MM.1S (cell line): Measurements from ENCODE around the gene LRRC10B.

Experiments used
- DNase-seq: peaks from one replicate; pipeline ENCODE4 v3.0.0-alpha.2; 2015
- H2AFZ ChIP-seq: fragments of 300-600 bp; sonication (generic); 2 replicates; pipeline ENCODE4 v1.6.0; 2016; ENCODE audit warnings: antibody characterized with exemption, low read length
- H3F3A ChIP-seq: fragments of 300-600 bp; sonication (generic); 2 replicates; pipeline ENCODE4 v1.6.1; 2016; ENCODE audit warnings: mild to moderate bottlenecking, antibody characterized with exemption, low read length, moderate library complexity, mixed read lengths; ENCODE audit not compliant: insufficient read depth
- H3K27ac ChIP-seq: fragments of 300-600 bp; sonication (generic); 2 replicates; pipeline ENCODE4 v1.5.1; 2016; ENCODE audit warnings: mild to moderate bottlenecking, low read length
- H3K27me3 ChIP-seq: fragments of 300-600 bp; sonication (generic); replicated peaks from 2 replicates; pipeline ENCODE4 v1.6.0; 2016; ENCODE audit warnings: low read length; ENCODE audit not compliant: insufficient read depth
- H3K36me3 ChIP-seq: fragments of 300-600 bp; sonication (generic); replicated peaks from 2 replicates; pipeline ENCODE4 v1.6.1; 2016; ENCODE audit warnings: mild to moderate bottlenecking, low read length, mixed read lengths; ENCODE audit not compliant: insufficient read depth
- H3K4me1 ChIP-seq: fragments of 300-600 bp; sonication (generic); 2 replicates; pipeline ENCODE4 v1.6.1; 2016; ENCODE audit warnings: low read length, mixed read lengths
- H3K4me2 ChIP-seq: fragments of 300-600 bp; sonication (generic); 2 replicates; pipeline ENCODE4 v1.6.0; 2016; ENCODE audit warnings: low read depth, low read length
- H3K4me3 ChIP-seq: fragments of 300-600 bp; sonication (generic); 2 replicates; pipeline ENCODE4 v1.5.1; 2016; ENCODE audit warnings: low read length, mixed read lengths
- H3K79me2 ChIP-seq: fragments of 300-600 bp; sonication (generic); 2 replicates; pipeline ENCODE4 v1.6.1; 2016; ENCODE audit warnings: mixed run types, low read length, mixed read lengths
- H3K9ac ChIP-seq: fragments of 300-600 bp; sonication (generic); 2 replicates; pipeline ENCODE4 v1.6.1; 2016; ENCODE audit warnings: low read length, mixed read lengths
- H3K9me2 ChIP-seq: fragments of 300-600 bp; sonication (generic); replicated peaks from 2 replicates; pipeline ENCODE4 v1.6.1; 2016; ENCODE audit warnings: mild to moderate bottlenecking, low read length, mixed read lengths; ENCODE audit not compliant: insufficient read depth
- H3K9me3 ChIP-seq: fragments of 300-600 bp; sonication (generic); replicated peaks from 2 replicates; pipeline ENCODE4 v1.6.1; 2016; ENCODE audit warnings: mild to moderate bottlenecking, low read length, mixed read lengths; ENCODE audit not compliant: insufficient read depth
- H4K20me1 ChIP-seq: fragments of 300-600 bp; sonication (generic); 2 replicates; pipeline ENCODE4 v1.6.1; 2016; ENCODE audit warnings: mild to moderate bottlenecking, low read length, moderate library complexity, mixed read lengths; ENCODE audit not compliant: insufficient read depth
- EZH2 ChIP-seq: fragments of 300-600 bp; sonication (generic); optimal IDR thresholded peaks from 2 replicates; pipeline ENCODE3; 2017; ENCODE audit warnings: low read depth, mild to moderate bottlenecking, antibody characterized with exemption, low read length, mixed read lengths
- EZH2phosphoT487 ChIP-seq: fragments of 300-600 bp; sonication (generic); IDR thresholded peaks from 2 replicates; pipeline ENCODE4 v1.6.1; 2018; ENCODE audit warnings: antibody characterized with exemption, low read length
- TF ChIP-seq, protein P1 (sequence below): fragments of 300-600 bp; sonication (generic); IDR thresholded peaks from 2 replicates; pipeline ENCODE4 v1.5.1; 2016; ENCODE audit warnings: antibody characterized with exemption, low read length, mixed read lengths

The LRRC10B gene

GRCh38 chr11:61549177-61549576, 40.6 kb downstream of the LRRC10B start:
- no peaks in the 10 kb centered on the region for H3K9me2 ChIP-seq
- H3K27me3 ChIP-seq: peaks cover 96% of the 10 kb centered on the region
- no peaks in the 10 kb centered on the region for H4K20me1 ChIP-seq
- no peak overlapping the region for H3K4me2 ChIP-seq
- no peak for DNase-seq
- H3K4me3 ChIP-seq: no peak overlapping the region
- no peaks in the 10 kb centered on the region for H3F3A ChIP-seq
- no peaks in the 10 kb centered on the region for H3K9me3 ChIP-seq
- H3K36me3 ChIP-seq: no peaks in the 10 kb centered on the region
- H3K79me2 ChIP-seq: no peaks in the 10 kb centered on the region
- TF ChIP-seq, protein P1, sequence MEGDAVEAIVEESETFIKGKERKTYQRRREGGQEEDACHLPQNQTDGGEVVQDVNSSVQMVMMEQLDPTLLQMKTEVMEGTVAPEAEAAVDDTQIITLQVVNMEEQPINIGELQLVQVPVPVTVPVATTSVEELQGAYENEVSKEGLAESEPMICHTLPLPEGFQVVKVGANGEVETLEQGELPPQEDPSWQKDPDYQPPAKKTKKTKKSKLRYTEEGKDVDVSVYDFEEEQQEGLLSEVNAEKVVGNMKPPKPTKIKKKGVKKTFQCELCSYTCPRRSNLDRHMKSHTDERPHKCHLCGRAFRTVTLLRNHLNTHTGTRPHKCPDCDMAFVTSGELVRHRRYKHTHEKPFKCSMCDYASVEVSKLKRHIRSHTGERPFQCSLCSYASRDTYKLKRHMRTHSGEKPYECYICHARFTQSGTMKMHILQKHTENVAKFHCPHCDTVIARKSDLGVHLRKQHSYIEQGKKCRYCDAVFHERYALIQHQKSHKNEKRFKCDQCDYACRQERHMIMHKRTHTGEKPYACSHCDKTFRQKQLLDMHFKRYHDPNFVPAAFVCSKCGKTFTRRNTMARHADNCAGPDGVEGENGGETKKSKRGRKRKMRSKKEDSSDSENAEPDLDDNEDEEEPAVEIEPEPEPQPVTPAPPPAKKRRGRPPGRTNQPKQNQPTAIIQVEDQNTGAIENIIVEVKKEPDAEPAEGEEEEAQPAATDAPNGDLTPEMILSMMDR: no peak
- TF ChIP-seq EZH2 (no peak), EZH2phosphoT487 (no peak)
- H2AFZ ChIP-seq: no peak overlapping the region
- no peak overlapping the region for H3K27ac ChIP-seq
- H3K9ac ChIP-seq: no peak overlapping the region
- no peaks in the 10 kb centered on the region for H3K4me1 ChIP-seq

DNA sequence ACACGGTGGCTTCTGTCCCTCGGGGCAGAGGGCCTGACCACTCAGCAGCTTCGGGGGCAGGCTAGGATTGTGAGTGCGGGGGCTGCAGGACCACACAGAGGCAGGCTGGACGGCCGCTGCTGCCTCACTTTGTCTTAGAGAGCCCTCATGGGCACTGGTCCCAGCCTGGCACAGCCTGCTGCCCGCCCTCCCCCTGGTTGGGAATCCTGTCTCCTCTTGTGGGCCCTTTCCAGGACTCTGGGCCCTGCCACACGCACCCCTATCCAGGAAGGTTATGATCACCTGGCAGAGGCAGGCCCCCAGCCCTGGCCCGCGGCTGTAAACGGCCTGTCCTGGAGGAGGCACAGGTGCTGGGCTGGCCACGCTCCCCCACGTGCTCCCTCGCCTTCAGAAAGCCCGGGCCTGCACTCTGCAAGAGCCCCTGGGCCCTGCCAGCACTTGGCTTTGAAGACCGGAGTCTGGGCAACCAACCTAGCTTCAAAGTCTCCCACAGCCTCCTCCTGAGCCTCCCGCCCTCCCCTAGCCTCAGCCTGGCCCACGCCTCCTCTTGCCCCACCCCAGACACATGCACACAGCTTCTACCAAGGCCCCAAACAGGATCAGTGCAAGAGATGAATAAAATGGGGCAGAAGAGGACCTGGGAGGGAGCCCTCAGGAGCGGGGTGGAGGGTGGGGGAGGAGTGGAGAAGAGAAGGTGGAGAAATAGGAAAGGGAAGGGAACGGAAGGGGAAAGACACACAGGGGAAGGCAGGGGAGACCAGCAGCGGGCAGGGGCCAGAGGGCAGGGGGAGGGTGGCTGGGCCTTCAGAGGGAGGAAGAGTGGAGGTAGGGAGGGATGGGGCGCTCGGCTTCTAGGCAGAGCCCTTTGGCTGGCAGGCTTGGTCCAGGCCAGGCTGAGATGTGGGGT, 41.4 kb downstream of the LRRC10B start:
- H4K20me1 ChIP-seq: no peaks in the 10 kb centered on the region
- no peak overlapping the region for H3K4me2 ChIP-seq
- no peak overlapping the region for H3K4me3 ChIP-seq
- no peak overlapping the region for H3K9ac ChIP-seq
- H3K27me3 ChIP-seq: peaks cover 96% of the 10 kb centered on the region
- no peak overlapping the region for H3K27ac ChIP-seq
- no peaks in the 10 kb centered on the region for H3K79me2 ChIP-seq
- no peaks in the 10 kb centered on the region for H3F3A ChIP-seq
- H3K9me2 ChIP-seq: no peaks in the 10 kb centered on the region
- no peaks in the 10 kb centered on the region for H3K36me3 ChIP-seq
- no peak for TF ChIP-seq EZH2
- no peak overlapping the region for H2AFZ ChIP-seq
- H3K4me1 ChIP-seq: no peaks in the 10 kb centered on the region
- no peak for DNase-seq
- no peaks in the 10 kb centered on the region for H3K9me3 ChIP-seq

DNA sequence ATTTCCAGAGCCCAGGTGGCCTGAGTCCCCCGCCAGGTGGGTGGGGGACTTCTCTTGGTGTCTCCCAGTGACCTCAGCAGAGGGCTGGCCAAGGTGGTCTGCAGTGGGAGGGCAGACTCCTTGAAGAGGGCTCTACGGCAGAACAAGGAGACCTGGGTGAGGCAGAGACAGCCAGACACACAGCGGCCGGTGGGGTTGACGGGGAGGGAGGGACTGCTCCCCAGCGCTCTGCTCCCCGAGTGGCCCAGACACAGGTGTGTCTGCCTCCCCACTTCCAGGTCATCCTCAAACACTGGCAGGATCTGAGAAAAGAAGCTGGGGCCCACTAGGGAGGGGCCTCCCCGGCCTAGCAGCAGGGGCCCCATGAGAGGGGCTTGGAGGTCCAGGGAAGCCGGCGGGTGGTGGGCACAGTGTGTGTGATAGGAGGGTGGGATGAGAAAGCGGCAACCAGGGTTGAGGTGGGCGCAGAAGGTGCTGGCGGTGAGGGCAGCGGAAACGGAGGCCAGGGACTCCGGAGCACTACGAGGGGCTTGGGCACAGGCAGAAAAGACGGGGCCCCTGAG, 42.2 kb downstream of the LRRC10B start:
- H3F3A ChIP-seq: no peaks in the 10 kb centered on the region
- no peak overlapping the region for H3K27ac ChIP-seq
- no peak overlapping the region for H2AFZ ChIP-seq
- H3K36me3 ChIP-seq: no peaks in the 10 kb centered on the region
- no peak overlapping the region for H3K4me2 ChIP-seq
- no peaks in the 10 kb centered on the region for H3K4me1 ChIP-seq
- no peak for DNase-seq
- no peaks in the 10 kb centered on the region for H3K9me3 ChIP-seq
- peaks cover 96% of the 10 kb centered on the region for H3K27me3 ChIP-seq
- TF ChIP-seq EZH2: no peak
- no peak for TF ChIP-seq EZH2phosphoT487
- TF ChIP-seq, protein P1: no peak
- H4K20me1 ChIP-seq: no peaks in the 10 kb centered on the region
- no peak overlapping the region for H3K9ac ChIP-seq
- H3K9me2 ChIP-seq: no peaks in the 10 kb centered on the region
- H3K79me2 ChIP-seq: no peaks in the 10 kb centered on the region
- H3K4me3 ChIP-seq: no peak overlapping the region

DNA sequence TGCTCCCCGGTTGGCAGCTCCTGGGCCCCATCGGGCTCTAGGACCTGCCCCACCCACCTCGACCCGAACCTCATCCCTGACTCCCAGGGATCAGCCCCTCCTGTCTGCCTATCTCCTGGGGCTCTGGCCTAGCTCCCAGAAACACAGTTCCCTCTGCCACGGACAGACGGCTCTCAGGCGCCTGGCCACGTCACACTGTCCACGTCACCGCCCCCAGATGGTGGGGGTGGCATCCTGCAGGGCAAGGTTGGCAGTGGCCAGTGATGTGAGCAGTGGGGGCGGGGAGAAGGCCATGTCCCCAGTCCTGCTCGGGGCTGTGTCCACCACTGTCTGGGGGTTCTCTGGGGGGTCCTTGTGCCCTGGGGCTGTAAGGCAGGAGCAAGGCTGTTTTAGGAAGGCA, 43.1 kb downstream of the LRRC10B start:
- TF ChIP-seq EZH2 (no peak), EZH2phosphoT487 (no peak)
- TF ChIP-seq, protein P1: no peak
- DNase-seq: no peak
- Histone ChIP-seq H3K4me2 (no peak overlapping the region), H3K9ac (no peak overlapping the region), H4K20me1 (no peaks in the 10 kb centered on the region), H3K4me1 (no peaks in the 10 kb centered on the region), H3K27me3 (peaks cover 100% of the 10 kb centered on the region), H3K36me3 (no peaks in the 10 kb centered on the region), H2AFZ (no peak overlapping the region), H3K9me2 (no peaks in the 10 kb centered on the region), H3K9me3 (no peaks in the 10 kb centered on the region), H3F3A (no peaks in the 10 kb centered on the region), H3K79me2 (no peaks in the 10 kb centered on the region), H3K27ac (no peak overlapping the region), H3K4me3 (no peak overlapping the region)
